Endothelial cell of umbilical vein (primary cell): Measurements from ENCODE around the gene PCDHB2. TPM values are rescaled to one million over a fixed set of nuclear protein-coding genes. Genes with fewer than 3 reads are reported as not detected.
"Not testable (repeated sequence)": the region's sequence is repeated elsewhere in the genome, so short reads cannot be mapped to it uniquely, and the experiment has no call there.

ENCODE experiments used
- BruUV-seq: library from RNA; stranded (reverse); fragments of 400-500 nt; replicated peaks from 2 replicates; lab custom pipeline; 2021; lab: Mats Ljungman, UMichigan
- CTCF ChIA-PET: fragments of 300-600, 350-600 bp; sonication (Branson Sonifier 250); formaldehyde crosslinking; loops from one replicate; lab custom pipeline; 2021; ENCODE audit warnings: antibody characterized with exemption, inconsistent platforms; lab: Charles Lee
- POLR2A ChIA-PET: fragments of 300-600, 350-600 bp; sonication (Branson Sonifier 250); formaldehyde crosslinking; loops from one replicate; lab custom pipeline; 2021; ENCODE audit warnings: antibody characterized with exemption, inconsistent platforms; lab: Charles Lee
- DNase-seq: peaks from one replicate; pipeline ENCODE4 v3.0.0-alpha.2; 2011; ENCODE audit warnings: low read depth, low spot score
- FAIRE-seq: peaks from 2 replicates; lab custom pipeline; 2011; peaks lifted over from hg19 to GRCh38; lab: Jason Lieb, UNC
- H2AFZ ChIP-seq: 2 replicates; pipeline ENCODE4 v1.6.0; 2012; ENCODE audit warnings: low read depth, low read length, control low read depth, inconsistent platforms
- H3K27ac ChIP-seq: 2 replicates; pipeline ENCODE4 v1.5.1; 2011; ENCODE audit warnings: low read depth, mild to moderate bottlenecking, control low read depth, low read length, moderate library complexity; ENCODE audit not compliant: insufficient read depth
- H3K27me3 ChIP-seq, 2 experiments: 2 replicates each; pipeline versions ENCODE4 v1.6.0 to v1.6.1; 2011; ENCODE audit warnings: low read length in 2 of 2, mixed read lengths in 1 of 2; ENCODE audit not compliant: control insufficient read depth in 2 of 2, insufficient read depth in 2 of 2
- H3K36me3 ChIP-seq, 2 experiments: 2 replicates in 1 of 2; 3 replicates in 1 of 2; pipeline ENCODE4 v1.5.1; 2011; ENCODE audit warnings: low read length in 2 of 2, mild to moderate bottlenecking in 1 of 2, moderate library complexity in 1 of 2; ENCODE audit not compliant: control insufficient read depth in 2 of 2, insufficient read depth in 2 of 2; ENCODE audit errors: extremely low read depth in 1 of 2
- H3K4me1 ChIP-seq: 3 replicates; pipeline ENCODE4 v1.5.1; 2011; ENCODE audit warnings: mild to moderate bottlenecking, low read length; ENCODE audit not compliant: control insufficient read depth, insufficient read depth; ENCODE audit errors: extremely low read depth
- H3K4me2 ChIP-seq: 2 replicates; pipeline ENCODE4 v1.6.1; 2011; ENCODE audit warnings: low read length, control low read depth, mixed read lengths; ENCODE audit not compliant: insufficient read depth
- H3K4me3 ChIP-seq, 3 experiments: fragments of 200-600 bp in 1 of 3; sonication (generic), shearing (Covaris generic) in 1 of 3; replicated peaks in 1 of 3; 2 replicates each; pipeline ENCODE4 v1.5.1; 2011 to 2016; ENCODE audit warnings: control low read depth in 3 of 3, low read length in 3 of 3, mild to moderate bottlenecking in 2 of 3, inconsistent platforms in 1 of 3, low read depth in 1 of 3, moderate library complexity in 1 of 3; ENCODE audit not compliant: insufficient read depth in 1 of 3
- H3K79me2 ChIP-seq: 2 replicates; pipeline ENCODE4 v1.6.0; 2012; ENCODE audit warnings: low read length, inconsistent platforms; ENCODE audit not compliant: control insufficient read depth, insufficient read depth
- H3K9ac ChIP-seq: replicated peaks from 2 replicates; pipeline ENCODE3; 2011; ENCODE audit warnings: low read length, control low read depth; ENCODE audit not compliant: insufficient read depth; ENCODE audit errors: extremely low read depth
- H3K9me1 ChIP-seq: replicated peaks from 3 replicates; pipeline ENCODE4 v1.6.0; 2011; ENCODE audit warnings: mild to moderate bottlenecking, low read length; ENCODE audit not compliant: control insufficient read depth, insufficient read depth; ENCODE audit errors: extremely low read depth
- H3K9me3 ChIP-seq: replicated peaks from 2 replicates; pipeline ENCODE4 v1.5.1; 2012; ENCODE audit warnings: low read length, inconsistent platforms; ENCODE audit not compliant: control insufficient read depth, insufficient read depth
- H4K20me1 ChIP-seq: replicated peaks from 2 replicates; pipeline ENCODE3; 2011; ENCODE audit warnings: mild to moderate bottlenecking, low read length; ENCODE audit not compliant: control insufficient read depth, insufficient read depth; ENCODE audit errors: extremely low read depth
- EZH2 ChIP-seq: IDR thresholded peaks from 2 replicates; pipeline ENCODE4 v1.6.1; 2012; ENCODE audit warnings: borderline replicate concordance, low read depth, mild to moderate bottlenecking, moderate library complexity, low read length, inconsistent platforms; ENCODE audit not compliant: severe bottlenecking
- FOS ChIP-seq: IDR thresholded peaks from 2 replicates; pipeline ENCODE4 v1.6.1; 2011; ENCODE audit warnings: mild to moderate bottlenecking, low read length, moderate library complexity, borderline replicate concordance; ENCODE audit not compliant: insufficient read depth
- GATA2 ChIP-seq: IDR thresholded peaks from 2 replicates; pipeline ENCODE4 v1.7.0; 2011; ENCODE audit warnings: low read depth, mild to moderate bottlenecking, moderate library complexity, mixed read lengths, low read length; ENCODE audit not compliant: insufficient read length, insufficient read depth
- JUN ChIP-seq: IDR thresholded peaks from 2 replicates; pipeline ENCODE4 v1.6.1; 2011; ENCODE audit warnings: borderline replicate concordance, low read depth; ENCODE audit not compliant: insufficient read length, insufficient read depth
- POLR2A ChIP-seq: IDR thresholded peaks from 2 replicates; pipeline ENCODE4 v1.6.1; 2012; ENCODE audit warnings: low read depth, mild to moderate bottlenecking, control low read depth, low read length
- dilution Hi-C: fragments of 300-500 bp; cut with MboI; formaldehyde crosslinking; loops from one replicate; pipeline ENCODE4 v1.15.0; 2019; ENCODE audit warnings: low sequenced_read_pairs; ENCODE audit not compliant: extremely low pct_ligation_motif_present
- intact Hi-C: fragments of 100-400 bp; cut with micrococcal nuclease; formaldehyde crosslinking; loops from one replicate; pipeline ENCODE4 v1.10.0; 2022
- polyA plus RNA-seq, 4 experiments: library from polyadenylated mRNA; depleted of rRNA in 3 of 4; stranded (reverse) in 3 of 4; unstranded in 1 of 4; fragments of >200 nt; gene quantifications; 2 replicates each; pipeline versions ENCODE4 v1.2.1 to v1.2.3, GENCODE V29; 2011 to 2012; ENCODE audit warnings: missing spikeins in 1 of 4
- total RNA-seq: library from RNA; stranded (reverse); gene quantifications from 2 replicates; pipeline ENCODE4 v1.2.3, GENCODE V29; 2021
- TF ChIP-seq, protein P1 (sequence below), 2 donors: IDR thresholded peaks; 1 replicate in 1 of 2; 2 replicates in 1 of 2; pipeline ENCODE4 v1.5.1; 2011; ENCODE audit warnings: low read length in 2 of 2, mild to moderate bottlenecking in 2 of 2, moderate library complexity in 2 of 2, control low read depth in 1 of 2, inconsistent platforms in 1 of 2, low read depth in 1 of 2; ENCODE audit not compliant: insufficient read depth in 1 of 2; ENCODE audit errors: extremely low read depth in 1 of 2
- TF ChIP-seq, protein P2 (sequence below): IDR thresholded peaks from 2 replicates; pipeline ENCODE4 v1.6.1; 2011; ENCODE audit not compliant: insufficient read depth, insufficient read length

Gene PCDHB2
- total and polyA plus RNA-seq, 2 donors (not counting 3 experiments of a cell fraction or from before 2014, with no cell fraction given): 0.40 to 0.58 TPM

DNA sequence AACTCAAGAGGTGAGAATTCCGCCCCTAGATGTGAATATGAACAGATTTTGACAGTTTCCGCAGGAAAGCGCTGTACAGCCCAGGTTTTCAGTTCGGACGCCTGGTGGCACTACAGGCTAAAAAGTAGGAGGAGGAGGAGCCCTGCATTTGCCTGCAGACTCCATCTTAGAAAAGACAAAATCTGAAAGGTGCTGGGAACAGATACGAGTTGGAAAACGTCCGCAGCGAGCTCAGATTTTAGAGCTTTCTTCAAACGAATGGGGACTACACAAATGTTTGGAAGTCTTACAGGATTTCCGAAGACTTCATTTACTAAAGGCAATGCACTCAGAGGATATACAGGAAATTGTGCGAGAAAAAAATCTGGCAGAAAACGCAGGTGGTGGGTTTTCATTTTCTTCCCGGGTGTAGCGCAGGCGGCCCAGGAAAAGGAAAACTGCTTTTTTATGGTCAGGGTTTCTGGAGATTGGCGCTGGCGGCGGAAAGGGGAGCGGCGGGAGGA, 9.9 kb upstream of the PCDHB2 start:
- Histone ChIP-seq H3K27me3 (no peaks in the 10 kb centered on the region), H4K20me1 (no peaks in the 10 kb centered on the region), H3K4me3 (peak overlapping the region in 2 of 3 experiments; percentile 11 to 45), H3K9ac (no peak overlapping the region), H3K4me1 (no peaks in the 10 kb centered on the region), H3K36me3 (no peaks in the 10 kb centered on the region), H3K9me1 (no peaks in the 10 kb centered on the region), H2AFZ (peak overlapping the region; percentile 62), H3K79me2 (no peaks in the 10 kb centered on the region), H3K27ac (no peak overlapping the region), H3K4me2 (peak overlapping the region; percentile 55), H3K9me3 (no peaks in the 10 kb centered on the region)
- intact Hi-C loops: no loop called here
- TF ChIP-seq POLR2A: no peak
- no peak for TF ChIP-seq EZH2
- TF ChIP-seq, protein P1, sequence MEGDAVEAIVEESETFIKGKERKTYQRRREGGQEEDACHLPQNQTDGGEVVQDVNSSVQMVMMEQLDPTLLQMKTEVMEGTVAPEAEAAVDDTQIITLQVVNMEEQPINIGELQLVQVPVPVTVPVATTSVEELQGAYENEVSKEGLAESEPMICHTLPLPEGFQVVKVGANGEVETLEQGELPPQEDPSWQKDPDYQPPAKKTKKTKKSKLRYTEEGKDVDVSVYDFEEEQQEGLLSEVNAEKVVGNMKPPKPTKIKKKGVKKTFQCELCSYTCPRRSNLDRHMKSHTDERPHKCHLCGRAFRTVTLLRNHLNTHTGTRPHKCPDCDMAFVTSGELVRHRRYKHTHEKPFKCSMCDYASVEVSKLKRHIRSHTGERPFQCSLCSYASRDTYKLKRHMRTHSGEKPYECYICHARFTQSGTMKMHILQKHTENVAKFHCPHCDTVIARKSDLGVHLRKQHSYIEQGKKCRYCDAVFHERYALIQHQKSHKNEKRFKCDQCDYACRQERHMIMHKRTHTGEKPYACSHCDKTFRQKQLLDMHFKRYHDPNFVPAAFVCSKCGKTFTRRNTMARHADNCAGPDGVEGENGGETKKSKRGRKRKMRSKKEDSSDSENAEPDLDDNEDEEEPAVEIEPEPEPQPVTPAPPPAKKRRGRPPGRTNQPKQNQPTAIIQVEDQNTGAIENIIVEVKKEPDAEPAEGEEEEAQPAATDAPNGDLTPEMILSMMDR (IDR thresholded peaks at IDR 0.05; ENCODE audit: extremely low read depth in 1 of 2, insufficient read depth in 1 of 2, low read depth in 1 of 2, low read length in 2 of 2): peak; percentile 23 to 42
- no peak for TF ChIP-seq FOS
- CTCF ChIA-PET: no interaction called here
- BruUV-seq: no TSS peak
- dilution Hi-C loops: no loop called here
- POLR2A ChIA-PET: no interaction called here
- peak; percentile 39 for DNase-seq
- FAIRE-seq: peak; percentile 35

DNA sequence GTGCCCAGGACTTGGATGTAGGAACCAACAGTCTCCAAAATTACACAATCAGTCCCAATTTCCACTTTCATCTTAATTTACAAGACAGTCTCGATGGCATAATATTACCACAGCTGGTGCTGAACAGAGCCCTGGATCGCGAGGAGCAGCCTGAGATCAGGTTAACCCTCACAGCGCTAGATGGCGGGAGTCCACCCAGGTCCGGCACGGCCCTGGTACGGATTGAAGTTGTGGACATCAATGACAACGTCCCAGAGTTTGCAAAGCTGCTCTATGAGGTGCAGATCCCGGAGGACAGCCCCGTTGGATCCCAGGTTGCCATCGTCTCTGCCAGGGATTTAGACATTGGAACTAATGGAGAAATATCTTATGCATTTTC, 837 bp downstream of the PCDHB2 start:
- Histone ChIP-seq H3K79me2 (no peaks in the 10 kb centered on the region), H3K4me2 (no peak overlapping the region), H3K36me3 (no peaks in the 10 kb centered on the region), H3K27ac (no peak overlapping the region), H3K4me3 (no peak overlapping the region), H3K9me3 (no peaks in the 10 kb centered on the region), H3K9ac (no peak overlapping the region), H3K4me1 (no peaks in the 10 kb centered on the region), H2AFZ (no peak overlapping the region), H4K20me1 (no peaks in the 10 kb centered on the region), H3K9me1 (no peaks in the 10 kb centered on the region), H3K27me3 (peaks cover 0 to 7% of the 10 kb centered on the region in 2 experiments)
- dilution Hi-C loops (no loop called here), intact Hi-C loops (no loop called here)
- FAIRE-seq (no peak), DNase-seq (no peak)
- ChIA-PET POLR2A (interaction anchor here (0.6 kb wide), 1 partner anchor 465 kb away, joined by 7 read pairs; no protein-coding TSS in a partner anchor), CTCF (no interaction called here)
- TF ChIP-seq, protein P2, sequence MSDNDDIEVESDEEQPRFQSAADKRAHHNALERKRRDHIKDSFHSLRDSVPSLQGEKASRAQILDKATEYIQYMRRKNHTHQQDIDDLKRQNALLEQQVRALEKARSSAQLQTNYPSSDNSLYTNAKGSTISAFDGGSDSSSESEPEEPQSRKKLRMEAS: no peak
- TF ChIP-seq GATA2: no peak
- no peak for TF ChIP-seq JUN
- TF ChIP-seq EZH2: no peak
- no TSS peak for BruUV-seq

DNA sequence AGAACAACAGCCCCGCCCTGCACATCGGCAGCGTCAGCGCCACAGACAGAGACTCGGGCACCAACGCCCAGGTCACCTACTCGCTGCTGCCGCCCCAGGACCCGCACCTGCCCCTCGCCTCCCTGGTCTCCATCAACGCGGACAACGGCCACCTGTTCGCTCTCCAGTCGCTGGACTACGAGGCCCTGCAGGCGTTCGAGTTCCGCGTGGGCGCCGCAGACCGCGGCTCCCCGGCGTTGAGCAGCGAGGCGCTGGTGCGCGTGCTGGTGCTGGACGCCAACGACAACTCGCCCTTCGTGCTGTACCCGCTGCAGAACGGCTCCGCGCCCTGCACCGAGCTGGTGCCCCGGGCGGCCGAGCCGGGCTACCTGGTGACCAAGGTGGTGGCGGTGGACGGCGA, 1.8 kb downstream of the PCDHB2 start:
- H3K4me3 ChIP-seq, intact Hi-C loops, H3K9me3 ChIP-seq, BruUV-seq, H4K20me1 ChIP-seq, CTCF ChIA-PET, H3K79me2 ChIP-seq, dilution Hi-C loops, H3K4me1 ChIP-seq, H3K9me1 ChIP-seq, H3K36me3 ChIP-seq, H3K27me3 ChIP-seq, FAIRE-seq, POLR2A ChIA-PET, H2AFZ ChIP-seq, H3K4me2 ChIP-seq, H3K27ac ChIP-seq, H3K9ac ChIP-seq, DNase-seq: not testable (repeated sequence)
